Gastroesophageal sphincter (tissue), 3 donors: ENCODE measurements around the gene DPP6.

Experiments
- EP300 ChIP-seq: sonication (generic); formaldehyde crosslinking; IDR thresholded peaks from one replicate; pipeline ENCODE4 v1.6.1; 2017; ENCODE audit warnings: antibody characterized with exemption, mild to moderate bottlenecking
- POLR2AphosphoS5 ChIP-seq: sonication (generic); formaldehyde crosslinking; IDR thresholded peaks from one replicate; pipeline ENCODE4 v1.6.1; 2017; ENCODE audit warnings: antibody characterized with exemption
- TF ChIP-seq, protein P1 (sequence below), 4 experiments: fragments of 200-600 bp in 2 of 4; fragments of 450-650 bp in 2 of 4; sonication (generic) in 1 of 4; IDR thresholded peaks; one replicate each; pipeline ENCODE4 v1.5.1; 2017 to 2019; ENCODE audit warnings: antibody characterized with exemption in 4 of 4, mild to moderate bottlenecking in 2 of 4, moderate library complexity in 2 of 4

- TF ChIP-seq, protein P1, sequence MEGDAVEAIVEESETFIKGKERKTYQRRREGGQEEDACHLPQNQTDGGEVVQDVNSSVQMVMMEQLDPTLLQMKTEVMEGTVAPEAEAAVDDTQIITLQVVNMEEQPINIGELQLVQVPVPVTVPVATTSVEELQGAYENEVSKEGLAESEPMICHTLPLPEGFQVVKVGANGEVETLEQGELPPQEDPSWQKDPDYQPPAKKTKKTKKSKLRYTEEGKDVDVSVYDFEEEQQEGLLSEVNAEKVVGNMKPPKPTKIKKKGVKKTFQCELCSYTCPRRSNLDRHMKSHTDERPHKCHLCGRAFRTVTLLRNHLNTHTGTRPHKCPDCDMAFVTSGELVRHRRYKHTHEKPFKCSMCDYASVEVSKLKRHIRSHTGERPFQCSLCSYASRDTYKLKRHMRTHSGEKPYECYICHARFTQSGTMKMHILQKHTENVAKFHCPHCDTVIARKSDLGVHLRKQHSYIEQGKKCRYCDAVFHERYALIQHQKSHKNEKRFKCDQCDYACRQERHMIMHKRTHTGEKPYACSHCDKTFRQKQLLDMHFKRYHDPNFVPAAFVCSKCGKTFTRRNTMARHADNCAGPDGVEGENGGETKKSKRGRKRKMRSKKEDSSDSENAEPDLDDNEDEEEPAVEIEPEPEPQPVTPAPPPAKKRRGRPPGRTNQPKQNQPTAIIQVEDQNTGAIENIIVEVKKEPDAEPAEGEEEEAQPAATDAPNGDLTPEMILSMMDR (IDR thresholded peaks at IDR 0.05) = no peak
- TF ChIP-seq POLR2AphosphoS5 = no peak
- no peak for TF ChIP-seq EP300
Measured at GRCh38 chr7:154759989-154760388, 707.8 kb downstream of the DPP6 start.
